Hepatocyte (in vitro differentiated cells): ENCODE results near the gene CLEC4F.

Experiments
- EZH2 ChIP-seq: fragments of 200-600 bp; sonication (generic); IDR thresholded peaks from 2 replicates; pipeline ENCODE4 v1.6.1; 2016; ENCODE audit warnings: antibody characterized with exemption, mild to moderate bottlenecking, borderline replicate concordance
- EZH2phosphoT487 ChIP-seq: fragments of 200-600 bp; sonication (generic); IDR thresholded peaks from one replicate; pipeline ENCODE4 v1.6.1; 2018; ENCODE audit warnings: antibody characterized with exemption, mild to moderate bottlenecking, low read depth, moderate library complexity; ENCODE audit not compliant: unreplicated experiment, severe bottlenecking
- TF ChIP-seq, protein P1 (sequence below): fragments of 200-600 bp; sonication (generic); IDR thresholded peaks from 2 replicates; pipeline ENCODE4 v1.5.1; 2016; ENCODE audit warnings: antibody characterized with exemption, mild to moderate bottlenecking; ENCODE audit not compliant: poor library complexity

DNA sequence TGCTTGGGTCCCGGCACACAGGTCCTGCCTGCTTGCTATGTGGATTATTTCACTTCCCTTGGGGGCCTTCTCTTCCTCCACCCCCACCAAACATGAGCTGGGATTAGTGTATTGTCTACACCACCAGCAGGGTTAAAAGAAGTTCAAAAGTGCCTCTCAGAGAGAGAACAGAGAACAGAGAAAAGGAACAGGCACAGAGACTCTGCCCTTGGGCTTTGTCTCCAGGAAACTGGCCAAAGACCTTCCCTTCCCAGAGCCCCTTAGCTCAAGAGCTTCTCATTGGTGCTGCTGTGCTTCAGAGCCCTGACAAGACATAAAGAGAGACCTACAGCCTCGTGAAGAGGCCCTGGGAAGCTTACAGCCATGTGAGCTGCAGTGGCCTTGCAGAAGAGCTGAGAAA lies 22.9 kb downstream of the CLEC4F start:
- TF ChIP-seq, protein P1, sequence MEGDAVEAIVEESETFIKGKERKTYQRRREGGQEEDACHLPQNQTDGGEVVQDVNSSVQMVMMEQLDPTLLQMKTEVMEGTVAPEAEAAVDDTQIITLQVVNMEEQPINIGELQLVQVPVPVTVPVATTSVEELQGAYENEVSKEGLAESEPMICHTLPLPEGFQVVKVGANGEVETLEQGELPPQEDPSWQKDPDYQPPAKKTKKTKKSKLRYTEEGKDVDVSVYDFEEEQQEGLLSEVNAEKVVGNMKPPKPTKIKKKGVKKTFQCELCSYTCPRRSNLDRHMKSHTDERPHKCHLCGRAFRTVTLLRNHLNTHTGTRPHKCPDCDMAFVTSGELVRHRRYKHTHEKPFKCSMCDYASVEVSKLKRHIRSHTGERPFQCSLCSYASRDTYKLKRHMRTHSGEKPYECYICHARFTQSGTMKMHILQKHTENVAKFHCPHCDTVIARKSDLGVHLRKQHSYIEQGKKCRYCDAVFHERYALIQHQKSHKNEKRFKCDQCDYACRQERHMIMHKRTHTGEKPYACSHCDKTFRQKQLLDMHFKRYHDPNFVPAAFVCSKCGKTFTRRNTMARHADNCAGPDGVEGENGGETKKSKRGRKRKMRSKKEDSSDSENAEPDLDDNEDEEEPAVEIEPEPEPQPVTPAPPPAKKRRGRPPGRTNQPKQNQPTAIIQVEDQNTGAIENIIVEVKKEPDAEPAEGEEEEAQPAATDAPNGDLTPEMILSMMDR: no peak
- TF ChIP-seq EZH2phosphoT487 (no peak), EZH2 (no peak)
